ENCODE data around the gene BCL2L2. TPM values are rescaled to one million over a fixed set of nuclear protein-coding genes. Genes with fewer than 3 reads are reported as not detected.
"Not testable (repeated sequence)": the region's sequence is repeated elsewhere in the genome, so short reads cannot be mapped to it uniquely, and the experiment has no call there.

BCL2L2 gene
- total RNA-seq, 2 donors from 2014 or later, result 17.5 to 26.3 TPM

DNA sequence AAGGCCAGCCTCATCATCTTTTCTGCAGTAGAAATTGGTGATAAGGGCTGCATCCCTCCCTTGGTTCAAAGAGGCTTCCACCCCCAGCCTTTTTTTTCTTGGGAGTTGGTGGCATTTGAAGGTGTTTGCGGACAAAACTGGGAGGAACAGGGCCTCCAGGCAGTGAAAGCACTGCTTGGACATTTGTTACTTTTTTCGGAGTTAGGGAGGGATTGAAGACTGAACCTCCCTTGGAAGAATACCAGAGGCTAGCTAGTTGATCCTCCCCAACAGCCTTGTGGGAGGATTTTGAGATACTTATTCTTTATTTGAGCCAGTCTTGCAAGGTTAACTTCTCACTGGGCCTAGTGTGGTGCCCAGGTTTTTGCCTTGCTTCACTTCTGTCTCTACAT is 17.8 kb downstream of the BCL2L2 start:
- ATAC-seq (no peak), DNase-seq (ENCODE audit: low spot score) (no peak)
- H3K36me3 Mint-ChIP-seq, result peaks cover 29% of the 10 kb centered on the region
- no peak overlapping the region for H3K4me3 Mint-ChIP-seq
- no peaks in the 10 kb centered on the region for H3K9me3 Mint-ChIP-seq
- H3K27me3 Mint-ChIP-seq, result no peaks in the 10 kb centered on the region
- H3K4me1 Mint-ChIP-seq (ENCODE audit: low read depth in 2 of 2), result peaks cover 27 to 28% of the 10 kb centered on the region in 2 donors
- no peak overlapping the region for H3K27ac Mint-ChIP-seq

DNA sequence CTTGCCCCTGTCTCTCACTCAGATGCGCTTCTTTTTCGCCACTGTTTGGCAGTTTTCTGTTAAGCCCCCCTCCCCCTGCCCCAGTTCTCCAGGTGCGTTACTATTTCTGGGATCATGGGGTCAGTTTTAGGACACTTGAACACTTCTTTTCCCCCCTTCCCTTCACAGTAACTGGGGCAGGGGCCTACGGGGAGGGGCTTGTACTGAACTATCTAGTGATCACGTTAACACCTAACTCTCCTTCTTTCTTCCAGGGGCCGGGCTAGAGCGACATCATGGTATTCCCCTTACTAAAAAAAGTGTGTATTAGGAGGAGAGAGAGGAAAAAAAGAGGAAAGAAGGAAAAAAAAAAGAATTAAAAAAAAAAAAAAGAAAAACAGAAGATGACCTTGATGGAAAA is 18.4 kb downstream of the BCL2L2 start:
- Mint-ChIP-seq H3K4me1 (ENCODE audit: low read depth in 2 of 2) (peaks cover 21 to 23% of the 10 kb centered on the region in 2 donors), H3K27ac (no peak overlapping the region), H3K4me3 (no peak overlapping the region), H3K36me3 (peaks cover 24% of the 10 kb centered on the region), H3K27me3 (no peaks in the 10 kb centered on the region), H3K9me3 (no peaks in the 10 kb centered on the region)
- DNase-seq (ENCODE audit: low spot score) (no peak), ATAC-seq (no peak)

DNA sequence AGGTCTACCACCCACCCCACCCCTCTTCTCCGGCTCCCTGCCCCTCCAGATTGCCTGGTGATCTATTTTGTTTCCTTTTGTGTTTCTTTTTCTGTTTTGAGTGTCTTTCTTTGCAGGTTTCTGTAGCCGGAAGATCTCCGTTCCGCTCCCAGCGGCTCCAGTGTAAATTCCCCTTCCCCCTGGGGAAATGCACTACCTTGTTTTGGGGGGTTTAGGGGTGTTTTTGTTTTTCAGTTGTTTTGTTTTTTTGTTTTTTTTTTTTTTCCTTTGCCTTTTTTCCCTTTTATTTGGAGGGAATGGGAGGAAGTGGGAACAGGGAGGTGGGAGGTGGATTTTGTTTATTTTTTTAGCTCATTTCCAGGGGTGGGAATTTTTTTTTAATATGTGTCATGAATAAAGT is 19.1 kb downstream of the BCL2L2 start:
- H3K4me3 Mint-ChIP-seq; H3K27ac Mint-ChIP-seq; H3K27me3 Mint-ChIP-seq; ATAC-seq; H3K9me3 Mint-ChIP-seq; DNase-seq (ENCODE audit: low spot score): not testable (repeated sequence)
- Mint-ChIP-seq H3K36me3 (peaks cover 20% of the 10 kb centered on the region), H3K4me1 (ENCODE audit: low read depth in 2 of 2) (peaks cover 15 to 16% of the 10 kb centered on the region in 2 donors)

DNA sequence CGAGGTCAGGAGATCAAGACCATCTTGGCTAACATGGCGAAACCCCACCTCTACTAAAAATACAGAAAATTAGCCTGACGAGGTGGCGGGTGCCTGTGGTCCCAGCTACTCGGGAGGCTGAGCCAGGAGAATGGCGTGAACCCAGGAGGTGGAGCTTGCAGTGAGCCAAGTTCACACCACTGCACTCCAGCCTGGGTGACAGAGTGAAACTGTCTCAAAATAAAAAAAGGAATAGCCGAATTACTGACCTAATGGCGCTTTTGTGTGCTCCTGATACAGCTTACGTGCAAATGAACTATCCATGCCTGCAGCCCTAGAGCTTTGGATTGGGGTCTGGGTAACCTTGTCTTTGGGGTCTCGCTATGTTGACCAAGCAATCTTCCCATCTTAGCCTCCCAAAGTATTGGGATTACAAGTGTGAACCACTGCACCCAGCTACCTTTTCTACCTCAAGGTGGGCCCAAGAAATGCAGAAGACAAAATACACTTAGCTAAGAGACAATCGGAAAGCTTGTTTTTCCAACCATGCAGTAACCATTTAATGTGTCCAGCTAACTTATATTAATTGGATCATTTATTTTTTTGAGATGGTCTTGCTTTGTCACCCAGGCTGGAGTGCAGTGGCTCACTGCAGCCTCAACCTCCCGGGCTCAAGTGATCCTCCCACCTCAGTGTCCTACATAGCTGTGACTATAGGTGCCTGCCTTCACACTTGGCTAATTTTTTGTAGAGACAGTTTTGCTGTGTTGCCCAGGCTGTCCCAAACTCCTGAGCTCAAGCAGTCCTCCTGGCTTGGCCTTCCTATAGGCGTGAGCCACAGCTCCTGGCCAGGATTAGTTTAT is 20.1 kb downstream of the BCL2L2 start:
- H3K36me3 Mint-ChIP-seq, result peaks cover 20% of the 10 kb centered on the region
- H3K27ac Mint-ChIP-seq, result no peak overlapping the region
- H3K9me3 Mint-ChIP-seq, result no peaks in the 10 kb centered on the region
- no peaks in the 10 kb centered on the region for H3K27me3 Mint-ChIP-seq
- DNase-seq (ENCODE audit: low spot score) (no peak), ATAC-seq (no peak)
- no peak overlapping the region for H3K4me3 Mint-ChIP-seq
- H3K4me1 Mint-ChIP-seq (ENCODE audit: low read depth in 2 of 2), result peaks cover 15% of the 10 kb centered on the region in 2 donors

DNA sequence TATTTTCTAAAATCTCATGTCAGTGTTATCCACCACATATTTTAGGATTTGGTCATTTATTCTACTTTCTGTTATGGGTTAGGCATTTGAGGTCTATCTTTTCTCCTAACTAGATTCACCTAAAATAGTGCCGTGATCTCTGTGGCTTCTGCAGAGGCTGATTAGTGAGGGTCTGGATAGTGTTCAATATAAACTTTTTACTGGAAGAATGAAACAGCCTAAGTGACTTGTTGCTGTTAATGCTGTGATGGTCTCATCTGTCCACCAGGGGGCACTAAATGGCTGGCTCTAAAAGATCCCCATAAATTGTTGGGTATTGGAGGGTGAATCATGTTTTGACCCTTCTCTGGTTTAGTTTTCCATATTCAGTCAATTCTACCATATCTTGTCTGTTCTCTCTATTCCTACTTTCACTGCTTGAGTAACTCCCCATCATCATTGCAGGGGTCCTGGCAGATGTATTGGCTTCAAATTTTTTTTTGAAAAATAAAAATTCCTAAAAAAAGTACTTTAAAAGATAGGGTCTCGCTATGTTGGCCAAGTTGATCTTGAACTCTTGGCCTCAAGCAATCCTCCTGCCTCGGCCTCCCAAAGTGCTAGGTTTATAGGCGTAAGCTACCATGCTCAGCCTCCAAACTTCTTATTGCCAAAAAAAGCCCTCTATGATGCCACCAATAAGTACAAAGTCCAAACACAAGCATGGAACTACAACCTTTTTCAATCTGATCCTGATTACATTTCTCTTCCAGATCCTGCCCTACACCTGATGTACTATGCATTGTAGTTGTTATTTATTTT is 21.5 kb downstream of the BCL2L2 start:
- Mint-ChIP-seq H3K4me3 (no peak overlapping the region), H3K4me1 (ENCODE audit: low read depth in 2 of 2) (peaks cover 3 to 4% of the 10 kb centered on the region in 2 donors), H3K36me3 (peaks cover 10% of the 10 kb centered on the region), H3K27me3 (no peaks in the 10 kb centered on the region), H3K9me3 (no peaks in the 10 kb centered on the region), H3K27ac (no peak overlapping the region)
- DNase-seq (ENCODE audit: low spot score) (peak; percentile 77), ATAC-seq (peak; percentile 60)

DNA sequence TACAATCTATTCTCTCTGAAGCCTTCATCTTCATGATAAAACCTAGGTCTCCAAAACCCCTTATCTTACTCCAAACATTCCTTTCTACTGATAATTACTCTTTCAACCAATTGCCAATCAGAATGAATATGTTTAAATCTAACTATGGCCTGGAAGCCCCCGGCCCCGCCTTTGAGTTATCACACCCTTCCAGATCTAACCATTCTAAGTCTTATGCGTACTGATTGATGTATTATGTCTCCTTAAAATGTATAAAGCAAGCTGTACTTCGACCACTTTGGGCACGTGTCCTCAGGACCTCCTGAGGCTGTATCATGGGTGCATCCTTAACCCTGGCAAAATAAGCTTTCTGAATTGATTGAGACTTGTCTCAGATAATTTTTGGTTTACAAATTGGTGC is 29.0 kb downstream of the BCL2L2 start:
- Mint-ChIP-seq H3K4me3 (no peak overlapping the region), H3K27me3 (peaks cover 13 to 30% of the 10 kb centered on the region in 2 donors)

DNA sequence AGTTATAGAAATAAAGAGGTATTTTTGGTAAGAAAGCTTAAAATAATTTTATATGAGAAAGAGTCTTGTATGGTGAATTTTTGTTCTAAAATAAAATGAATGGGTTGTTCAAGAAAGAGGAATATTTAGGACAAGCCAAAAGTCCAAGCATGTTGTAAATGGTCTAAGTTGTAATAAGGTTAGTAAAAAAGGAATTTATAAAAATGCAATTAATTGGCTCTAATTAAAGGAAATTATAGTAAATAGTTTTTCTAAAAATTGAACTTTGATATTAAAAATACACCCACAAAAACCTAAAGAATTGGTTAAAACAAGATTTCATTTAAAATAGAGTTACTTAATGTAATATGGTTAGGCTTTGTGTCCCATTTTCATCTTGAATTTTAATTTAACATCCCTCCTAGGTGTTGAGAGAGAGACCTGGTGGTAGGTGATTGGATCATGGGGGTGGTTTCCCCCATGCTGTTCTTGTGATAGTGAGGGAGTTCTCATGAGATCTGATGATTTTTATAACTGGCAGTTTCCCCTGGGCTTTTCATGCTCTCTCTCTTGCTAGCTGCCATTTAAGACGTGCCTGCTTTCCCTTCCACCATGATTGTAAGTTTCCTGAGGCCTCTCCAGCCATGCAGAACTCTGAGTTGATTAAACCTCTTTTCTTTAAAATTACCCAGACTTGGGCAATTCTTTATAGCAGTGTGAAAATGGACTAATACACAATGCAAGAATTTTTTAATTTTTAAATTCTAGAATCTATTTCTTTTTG is 33.1 kb downstream of the BCL2L2 start:
- ATAC-seq (no peak), DNase-seq (ENCODE audit: low spot score) (no peak)
- H3K36me3 Mint-ChIP-seq, result no peaks in the 10 kb centered on the region
- peaks cover 11 to 44% of the 10 kb centered on the region in 2 donors for H3K27me3 Mint-ChIP-seq
- no peaks in the 10 kb centered on the region for H3K4me1 Mint-ChIP-seq (ENCODE audit: low read depth in 2 of 2)
- H3K9me3 Mint-ChIP-seq, result no peaks in the 10 kb centered on the region
- H3K27ac Mint-ChIP-seq, result no peak overlapping the region
- H3K4me3 Mint-ChIP-seq, result no peak overlapping the region

More for the DNA sequence above, 29.0 kb downstream of the BCL2L2 start:
- H3K27ac Mint-ChIP-seq, result no peak overlapping the region
- DNase-seq (ENCODE audit: low spot score) (no peak), ATAC-seq (no peak)
- H3K36me3 Mint-ChIP-seq, result no peaks in the 10 kb centered on the region
- no peaks in the 10 kb centered on the region for H3K4me1 Mint-ChIP-seq (ENCODE audit: low read depth in 2 of 2)
- no peaks in the 10 kb centered on the region for H3K9me3 Mint-ChIP-seq

DNA sequence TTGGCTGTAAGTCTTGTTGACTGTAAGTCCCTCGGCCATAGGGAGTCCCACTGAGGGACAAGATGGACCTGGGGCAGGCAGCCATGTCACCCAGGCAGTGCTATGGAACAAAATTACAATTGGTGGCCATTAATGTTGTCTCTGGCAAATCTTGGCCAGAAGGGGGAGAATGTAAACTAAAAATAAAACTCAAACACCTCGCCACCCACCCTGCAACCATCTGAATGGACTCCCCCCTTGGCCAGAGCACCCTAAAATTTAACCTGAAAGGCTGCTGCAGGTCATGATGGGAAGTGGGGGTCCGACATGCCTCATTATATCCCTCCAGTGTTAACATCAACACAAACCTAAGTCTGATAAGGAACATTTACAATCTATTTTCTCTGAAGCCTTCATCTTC is 37.8 kb downstream of the BCL2L2 start:
- no peaks in the 10 kb centered on the region for H3K36me3 Mint-ChIP-seq
- H3K4me3 Mint-ChIP-seq, result no peak overlapping the region
- H3K9me3 Mint-ChIP-seq, result no peaks in the 10 kb centered on the region
- H3K4me1 Mint-ChIP-seq (ENCODE audit: low read depth in 2 of 2), result no peaks in the 10 kb centered on the region
- DNase-seq (ENCODE audit: low spot score) (no peak), ATAC-seq (no peak)
- H3K27me3 Mint-ChIP-seq, result peaks cover 10 to 26% of the 10 kb centered on the region in 2 donors
- H3K27ac Mint-ChIP-seq, result no peak overlapping the region

DNA sequence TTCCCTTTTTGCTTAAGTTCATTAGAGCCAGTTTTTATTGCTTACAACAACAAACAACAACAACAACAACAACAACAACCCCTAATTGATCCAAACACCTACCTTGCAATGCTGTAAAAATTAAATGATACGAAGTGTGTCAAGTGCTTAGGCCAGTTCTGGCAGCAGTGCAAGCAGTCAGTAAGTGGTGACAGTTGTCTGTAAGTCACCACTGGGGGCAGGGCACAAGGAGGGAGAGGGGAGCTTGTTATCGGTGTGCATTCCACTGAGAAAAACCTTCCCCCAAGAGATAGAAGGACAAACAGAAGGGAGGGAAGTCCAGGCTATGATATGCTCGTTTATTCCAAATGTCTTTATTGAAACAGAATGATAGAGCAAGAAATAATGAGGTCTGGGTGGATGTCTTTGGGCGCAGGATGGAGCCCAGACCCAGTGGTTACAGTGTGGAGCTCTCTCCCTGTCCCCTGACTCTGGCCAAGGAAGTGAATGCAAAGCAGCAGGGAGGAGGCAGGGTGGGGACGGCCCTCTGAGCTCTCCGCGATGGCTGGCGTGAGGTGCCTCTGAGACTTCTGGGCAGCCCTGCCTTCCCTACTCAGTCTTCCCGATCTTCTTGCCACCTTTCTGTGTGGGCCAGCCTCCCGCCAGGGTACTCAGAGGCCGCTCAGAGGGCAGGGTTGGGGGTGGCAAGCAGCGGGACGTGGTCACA is 39.5 kb downstream of the BCL2L2 start:
- Mint-ChIP-seq H3K4me3 (no peak overlapping the region), H3K4me1 (ENCODE audit: low read depth in 2 of 2) (peaks cover 2 to 3% of the 10 kb centered on the region in 2 donors), H3K36me3 (peaks cover 7% of the 10 kb centered on the region), H3K27ac (no peak overlapping the region), H3K27me3 (peaks cover 21 to 33% of the 10 kb centered on the region in 2 donors), H3K9me3 (no peaks in the 10 kb centered on the region)
- no peak for DNase-seq (ENCODE audit: low spot score)
- ATAC-seq, result no peak

DNA sequence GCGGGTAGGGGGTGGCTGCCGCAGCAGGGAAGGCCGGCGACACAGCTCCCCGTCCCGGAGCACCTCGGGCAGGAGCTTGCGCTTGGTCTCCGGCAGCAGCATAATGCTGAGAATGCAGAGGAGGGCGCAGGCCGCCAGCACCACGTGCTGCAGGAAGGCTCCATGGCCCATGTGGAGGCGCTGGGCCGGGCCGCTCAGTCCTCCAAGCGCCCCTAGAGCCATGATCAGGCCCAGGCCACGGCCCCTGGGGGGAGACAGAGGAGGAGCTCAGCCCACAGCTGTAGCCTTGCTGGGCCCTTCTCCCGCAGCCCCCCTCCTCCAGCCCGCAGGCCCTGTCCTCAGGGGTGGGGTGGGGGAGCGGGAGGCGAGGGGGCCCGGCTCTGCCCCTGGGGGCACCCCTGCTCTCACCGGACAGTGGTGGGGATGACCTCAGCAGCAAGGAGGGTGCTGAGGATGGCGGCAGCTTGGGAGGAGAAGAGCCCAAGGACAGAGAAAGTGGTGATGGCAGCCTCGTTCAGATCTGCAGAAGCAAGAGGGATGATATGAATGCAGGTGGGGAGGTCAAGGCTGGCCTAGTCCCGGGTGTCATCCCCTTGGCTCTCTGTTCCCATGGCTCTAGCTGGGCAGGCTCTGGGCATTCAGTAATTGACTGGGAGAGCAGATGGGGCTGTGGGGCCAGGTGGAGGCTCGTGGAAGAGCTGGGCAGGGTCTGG is 40.2 kb downstream of the BCL2L2 start:
- peaks cover 4 to 6% of the 10 kb centered on the region in 2 donors for H3K4me1 Mint-ChIP-seq (ENCODE audit: low read depth in 2 of 2)
- peaks cover 10% of the 10 kb centered on the region for H3K36me3 Mint-ChIP-seq
- no peaks in the 10 kb centered on the region for H3K9me3 Mint-ChIP-seq
- H3K27me3 Mint-ChIP-seq, result peaks cover 23 to 38% of the 10 kb centered on the region in 2 donors
- H3K4me3 Mint-ChIP-seq, result no peak overlapping the region
- no peak overlapping the region for H3K27ac Mint-ChIP-seq
- ATAC-seq, result peak in 1 of 2 donors; percentile 21
- no peak for DNase-seq (ENCODE audit: low spot score)

DNA sequence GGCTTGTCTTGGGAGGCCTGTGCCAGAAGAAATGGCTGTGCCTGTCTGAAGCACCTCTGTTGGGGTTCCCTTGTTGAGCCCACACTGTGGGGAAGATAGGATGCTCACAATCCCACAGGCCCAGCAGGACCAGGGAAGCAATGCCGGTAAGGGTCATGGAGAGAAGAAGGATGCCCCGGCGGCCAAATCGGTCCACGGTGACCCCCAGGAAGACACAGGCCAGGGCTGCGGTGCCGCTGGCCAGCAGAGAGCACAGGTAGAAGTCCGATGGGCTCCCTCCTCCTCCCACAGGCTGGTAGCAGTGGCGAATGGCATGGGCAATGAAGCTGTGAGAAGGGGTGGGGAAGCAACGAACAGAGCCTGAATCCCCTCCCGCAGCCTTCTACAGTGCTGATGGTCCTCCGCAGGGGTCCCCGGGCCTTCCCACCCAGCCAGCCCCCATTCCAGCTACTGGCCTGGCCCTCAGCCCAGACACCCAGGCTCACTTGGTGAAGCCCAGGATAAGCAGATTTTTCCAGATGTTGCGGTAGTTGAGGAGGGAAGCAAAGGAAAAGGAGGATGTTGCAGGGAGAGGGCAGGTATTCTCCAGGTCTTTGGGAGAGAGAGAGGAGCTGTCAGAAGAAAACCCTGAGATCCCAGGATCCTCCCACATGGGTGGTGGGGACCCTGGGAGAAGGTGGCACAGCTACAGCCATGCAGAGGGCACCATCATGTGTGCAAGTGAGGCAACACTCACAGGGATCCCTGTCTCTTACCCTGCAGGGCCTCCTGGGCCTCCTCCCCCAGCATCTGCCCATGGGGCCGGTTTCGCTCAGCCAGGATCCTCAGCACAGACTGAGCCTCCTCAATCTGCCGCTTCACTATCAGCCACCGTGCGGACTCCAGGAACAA is 41.0 kb downstream of the BCL2L2 start:
- no peak for ATAC-seq
- no peak for DNase-seq (ENCODE audit: low spot score)
- Mint-ChIP-seq H3K4me1 (ENCODE audit: low read depth in 2 of 2) (peaks cover 4 to 6% of the 10 kb centered on the region in 2 donors), H3K4me3 (no peak overlapping the region), H3K9me3 (no peaks in the 10 kb centered on the region), H3K36me3 (peaks cover 10% of the 10 kb centered on the region), H3K27me3 (peaks cover 23 to 37% of the 10 kb centered on the region in 2 donors), H3K27ac (no peak overlapping the region)

DNA sequence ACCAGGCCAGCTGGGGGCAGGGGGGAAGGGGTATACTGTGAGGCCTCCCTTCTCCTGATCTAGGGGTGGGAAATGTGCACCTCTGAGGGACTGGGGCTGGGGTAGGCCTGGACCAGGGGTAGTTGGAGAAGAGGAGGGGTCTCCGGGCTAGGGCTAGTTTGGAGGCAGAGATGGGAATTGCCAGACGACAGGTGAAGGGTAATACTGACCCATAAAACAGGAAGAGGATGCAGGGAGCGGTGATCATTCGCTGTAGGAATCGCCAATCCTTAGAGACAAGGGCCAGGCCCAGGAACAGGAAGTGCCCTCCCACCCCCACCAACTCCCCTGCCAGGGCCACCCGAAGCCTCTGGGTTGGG is 41.6 kb downstream of the BCL2L2 start:
- no peak overlapping the region for H3K4me3 Mint-ChIP-seq
- no peak for ATAC-seq
- DNase-seq (ENCODE audit: low spot score), result no peak
- peaks cover 8 to 12% of the 10 kb centered on the region in 2 donors for H3K4me1 Mint-ChIP-seq (ENCODE audit: low read depth in 2 of 2)
- peaks cover 14% of the 10 kb centered on the region for H3K36me3 Mint-ChIP-seq
- H3K27ac Mint-ChIP-seq, result no peak overlapping the region
- H3K27me3 Mint-ChIP-seq, result peaks cover 29 to 37% of the 10 kb centered on the region in 2 donors
- H3K9me3 Mint-ChIP-seq, result no peaks in the 10 kb centered on the region

Data from natural killer cell treated with Interleukin-12 subunit alpha and Interleukin-12 subunit beta and Interleukin-15 and Interleukin-18, amount 100 ng/mL, for 72 hours (primary cell).